Psoas muscle (tissue), 8 donors: ENCODE results near the gene NNAT. TPM values are rescaled to one million over a fixed set of nuclear protein-coding genes. Genes with fewer than 3 reads are reported as not detected.
A peak's percentile ranks its signal among the peaks of the same experiment; 100 is the strongest.

ENCODE experiments used
- ATAC-seq, 4 donors: fragments of 200-7000 bp; cut with Tn5 transposase; one replicate each; pipeline ENCODE4 v1.9.1; 2020; ENCODE audit warnings: moderate library complexity in 3 of 4, mild to moderate bottlenecking in 2 of 4
- DNase-seq, 2 donors: peaks; one replicate each; pipeline ENCODE4 v3.0.0-alpha.2; 2020
- H3K27ac ChIP-seq: fragments of 200-600 bp; one replicate; pipeline ENCODE4 v1.8.0; 2022
- H3K27me3 ChIP-seq, 3 donors: fragments of 200-600 bp in 1 of 3; one replicate each; pipeline versions ENCODE4 v1.6.1 to v1.8.0; 2013 to 2022; ENCODE audit warnings: low read length in 2 of 3, mild to moderate bottlenecking in 2 of 3, moderate library complexity in 1 of 3; ENCODE audit not compliant: insufficient read depth in 3 of 3
- H3K36me3 ChIP-seq, 2 donors: fragments of 200-600 bp in 1 of 2; one replicate each; pipeline versions ENCODE4 v1.6.1 to v1.8.0; 2013 to 2022; ENCODE audit warnings: low read depth in 1 of 2, mild to moderate bottlenecking in 1 of 2, moderate library complexity in 1 of 2; ENCODE audit not compliant: insufficient read depth in 1 of 2
- H3K4me1 ChIP-seq: fragments of 200-600 bp; one replicate; pipeline ENCODE4 v1.8.0; 2022
- H3K4me3 ChIP-seq: fragments of 200-600 bp; one replicate; pipeline ENCODE4 v1.8.0; 2022; ENCODE audit warnings: mild to moderate bottlenecking
- H3K9me3 ChIP-seq: fragments of 200-600 bp; one replicate; pipeline ENCODE4 v1.8.0; 2022
- CTCF ChIP-seq: fragments of 200-600 bp; IDR thresholded peaks from one replicate; pipeline ENCODE4 v1.8.0; 2022; ENCODE audit warnings: antibody characterized with exemption
- whole genome bisulfite sequencing, 3 donors: extraction: QIAGEN DNeasy Blood & Tissue Kit; methylation state at CpG; one replicate each; pipeline versions ENCODE4 v1.1.6 to v1.1.7; 2013; 5-methylcytosine and 5-hydroxymethylcytosine counted together
- intact Hi-C, 2 donors: fragments of 100-400 bp; cut with DNase I; formaldehyde crosslinking; loops; one replicate each; pipeline versions ENCODE4 v1.11.0 to v1.14.2; 2022
- polyA plus RNA-seq, 3 donors: library from polyadenylated mRNA; stranded (reverse); fragments of 200-250 nt; gene quantifications; one replicate each; pipeline ENCODE4 v1.2.3, GENCODE V29; 2013
- total RNA-seq, 4 donors: library from RNA; stranded (reverse); fragmentation: NEBNext Ultra II Directional in 2 of 4; extraction: Animal tissue kit (Norgen Biotek cat#: 25700) in 2 of 4; gene quantifications; one replicate each; pipeline versions ENCODE4 v1.2.1 to v1.2.4, GENCODE V29; 2021 to 2023
- donor health status: healthy with polysubstance abuse.
- donor health status: DM: no; HTN: no; CAD: no; lungs with moderate emphysema.
- donor health status: Bipolar disorder and iron deficiency.
- donor health status: healthy.
- donor health status: DM: yes; HTN: yes; CAD: no.
- donor health status: DM: no; HTN: no; CAD: no.
- donor health status: DM: no; HTN: no; CAD: no.
- donor health status: DM: yes; HTN: yes; CAD: no.

Gene NNAT
- total and polyA plus RNA-seq, 7 donors = 0.50 to 52.3 (median 2.0) TPM

DNA sequence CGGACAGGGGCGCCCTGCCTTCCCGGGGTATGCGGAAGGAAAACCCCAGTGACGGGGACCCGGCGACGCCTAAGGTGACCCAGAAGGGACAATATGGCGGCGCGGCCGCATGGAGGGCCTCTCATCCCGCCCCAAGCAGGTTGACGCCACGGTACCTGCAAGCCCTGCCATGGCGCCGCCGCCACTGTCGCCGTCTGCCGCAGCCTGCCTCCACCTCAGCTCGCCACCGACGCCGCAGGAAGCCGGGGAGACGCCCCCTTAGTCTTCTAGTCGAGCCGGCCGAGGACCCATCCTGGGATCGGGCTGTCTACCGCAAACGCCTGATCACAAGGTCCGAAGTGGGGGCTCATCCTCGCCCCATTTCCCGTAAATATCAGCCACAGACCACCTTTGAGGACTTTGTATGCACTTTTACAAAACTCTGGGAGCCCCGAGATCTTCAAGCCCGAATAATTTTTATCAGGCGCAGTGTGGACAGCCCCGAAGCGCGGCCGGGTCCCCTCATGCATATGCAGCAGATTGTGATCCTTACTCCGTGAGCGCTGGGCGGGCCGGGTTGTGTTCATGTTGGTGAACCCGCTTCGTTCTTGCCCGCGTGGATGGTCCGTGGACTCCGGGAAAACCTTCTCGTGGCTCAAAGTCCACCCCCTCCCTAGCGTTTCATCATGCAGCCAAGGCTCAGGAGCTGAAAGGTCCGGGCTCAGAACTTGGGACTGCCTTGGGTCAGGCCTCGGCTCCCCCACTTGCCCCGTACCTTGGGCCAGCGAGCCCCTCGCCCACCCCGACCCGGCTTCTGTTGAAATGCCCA, 6.8 kb downstream of the NNAT start, which contains the start of gene BLCAP:
BLCAP (minus strand) TSS at position 239 of the 808 bp plus-strand sequence. CDS start 8,702 bp downstream, outside the sequence.
- H3K27ac ChIP-seq = peak within 1 kb of the TSS; percentile 100
- DNase-seq (peak; percentile 93 to 96), ATAC-seq (peak; percentile 69 to 75 (median 72))
- H3K36me3 ChIP-seq = peaks cover 0 to 8% of the 10 kb centered on the region in 2 donors
- intact Hi-C loops = loop anchor here in 1 of 2 donors (10.0 kb wide), 1 partner anchor 433 kb away; the partner anchor contains the start of gene RBL1
- 0 to 1% (median 0%) methylated on average over 60 to 62 of the region's 62 CpGs for WGBS, 3 donors
- H3K27me3 ChIP-seq = no peaks in the 10 kb centered on the region
- peak within 1 kb of the TSS; percentile 100 for H3K4me3 ChIP-seq
- no peaks in the 10 kb centered on the region for H3K9me3 ChIP-seq
- H3K4me1 ChIP-seq = peaks cover 23% of the 10 kb centered on the region
- no peak for TF ChIP-seq CTCF

DNA sequence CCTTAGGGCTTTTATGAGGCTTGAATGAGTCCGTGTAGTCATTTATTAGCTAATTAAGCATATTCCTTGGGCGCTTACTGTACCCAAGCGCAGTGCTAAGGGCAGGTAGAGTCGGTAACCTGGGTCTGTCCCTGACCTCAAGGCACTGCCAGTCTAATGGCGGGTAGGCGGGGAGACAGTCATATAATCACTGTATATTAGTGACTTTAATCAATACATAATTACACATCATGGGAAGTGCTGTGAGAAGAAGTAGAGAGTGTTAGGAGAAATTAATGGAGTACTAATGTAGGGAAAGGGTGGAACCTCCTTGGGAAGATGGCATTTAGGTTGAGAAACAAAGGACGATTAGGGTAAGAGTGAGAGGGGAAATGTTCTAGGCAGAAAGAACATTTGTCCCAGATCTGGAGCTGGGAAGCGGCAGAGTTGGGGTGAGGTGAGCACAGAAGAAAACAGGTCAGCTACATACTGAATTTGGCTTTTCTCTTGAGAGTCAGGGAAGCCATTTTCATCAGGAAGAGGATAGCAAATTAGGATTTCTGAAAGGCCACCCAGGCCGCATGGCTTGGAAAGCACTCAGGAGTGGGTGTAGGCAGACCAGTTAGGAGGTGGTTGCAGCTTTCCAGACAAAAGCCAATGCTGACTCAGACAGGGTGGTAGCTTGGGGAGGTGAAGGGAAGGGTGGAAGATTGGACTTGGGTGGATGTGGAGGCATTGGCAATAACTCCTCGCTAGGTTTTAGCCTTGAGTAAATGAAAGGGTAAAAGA, 7.6 kb downstream of the NNAT start:
- DNase-seq = no peak
- 39 to 40% (median 40%) methylated on average over 10 of the region's 10 CpGs for WGBS, 3 donors
- no peaks in the 10 kb centered on the region for H3K9me3 ChIP-seq
- H3K27ac ChIP-seq = peak overlapping the region; percentile 100
- peaks cover 23% of the 10 kb centered on the region for H3K4me1 ChIP-seq
- peak overlapping the region; percentile 100 for H3K4me3 ChIP-seq
- no peaks in the 10 kb centered on the region for H3K27me3 ChIP-seq
- TF ChIP-seq CTCF = no peak
- intact Hi-C loops = loop anchor here in 1 of 2 donors (10.0 kb wide), 1 partner anchor 434 kb away; the partner anchor contains the start of gene RBL1
- ATAC-seq = no peak
- H3K36me3 ChIP-seq = peaks cover 0 to 4% of the 10 kb centered on the region in 2 donors

DNA sequence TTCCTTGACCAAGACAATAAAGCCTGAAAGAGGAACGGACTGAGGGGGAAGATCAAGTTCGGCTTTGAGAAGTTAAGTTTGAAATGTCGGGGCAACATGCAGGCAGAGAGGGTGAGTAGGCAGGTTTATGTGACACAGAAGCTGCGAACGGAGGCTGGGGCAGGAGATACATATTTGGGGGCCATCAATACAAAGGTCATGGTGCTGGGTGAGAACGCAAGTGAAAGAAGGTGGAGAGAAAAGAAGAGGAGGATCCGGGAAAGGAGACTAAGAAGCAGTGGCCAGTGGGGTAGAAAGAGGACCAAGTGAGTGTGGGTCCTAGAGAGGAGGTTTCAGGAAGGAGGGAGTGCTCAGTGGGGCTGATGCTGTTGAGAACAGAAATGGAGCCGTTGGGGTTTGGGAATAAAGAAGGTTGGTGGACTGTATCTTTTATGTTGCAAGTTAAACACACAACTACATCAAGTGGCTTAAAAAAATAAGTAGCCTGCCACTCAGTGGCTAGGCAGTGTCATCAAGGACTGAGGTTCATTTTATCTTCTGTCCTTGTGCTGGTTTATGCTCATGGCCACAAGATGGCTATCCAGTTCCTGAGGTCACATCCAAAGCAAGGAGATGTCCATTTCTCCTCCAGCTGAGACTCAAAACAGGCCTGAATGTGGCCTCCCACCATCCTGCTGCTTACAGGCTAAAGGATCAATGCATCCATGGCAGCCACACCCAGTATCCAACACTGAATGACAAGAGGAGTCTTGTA, 8.3 kb downstream of the NNAT start:
- 79 to 80% (median 79%) methylated on average over 8 of the region's 8 CpGs for WGBS, 3 donors
- no peaks in the 10 kb centered on the region for H3K27me3 ChIP-seq
- DNase-seq = no peak
- peaks cover 23% of the 10 kb centered on the region for H3K4me1 ChIP-seq
- no peak for ATAC-seq
- H3K9me3 ChIP-seq = no peaks in the 10 kb centered on the region
- intact Hi-C loops = loop anchor here in 1 of 2 donors (10.0 kb wide), 1 partner anchor 435 kb away; the partner anchor contains the start of gene RBL1
- H3K4me3 ChIP-seq = peak overlapping the region; percentile 100
- no peaks in the 10 kb centered on the region for H3K36me3 ChIP-seq
- no peak overlapping the region for H3K27ac ChIP-seq
- TF ChIP-seq CTCF = no peak

GRCh38 chr20:37529968-37530600, 9.0 kb downstream of the NNAT start:
- TF ChIP-seq CTCF = no peak
- intact Hi-C loops = loop anchor here (5.0 to 10.0 kb wide), 3 partner anchors 143 to 435 kb away; partner anchors contain the start of gene RBL1 (in 1 of the 2)
- Histone ChIP-seq H3K4me3 (no peak overlapping the region), H3K27me3 (no peaks in the 10 kb centered on the region), H3K4me1 (peaks cover 20% of the 10 kb centered on the region), H3K9me3 (no peaks in the 10 kb centered on the region), H3K36me3 (no peaks in the 10 kb centered on the region), H3K27ac (no peak overlapping the region)
- ATAC-seq (no peak), DNase-seq (no peak)
- WGBS, 3 donors = 77 to 85% (median 79%) methylated on average over 10 of the region's 10 CpGs
